Stimulated activated CD4-positive, alpha-beta T cell treated with anti-CD3 and anti-CD28 coated beads, Interleukin-15, amount 100 ng/mL, for 48 hours (primary cell): ENCODE measurements around the gene MTA2.

ENCODE experiments used
- DNase-seq, 2 donors: peaks; one replicate each; pipeline ENCODE4 v3.0.0-alpha.2; 2020; ENCODE audit warnings: low read depth in 2 of 2

Gene MTA2

GRCh38 chr11:62612366-62613290 is 11.0 kb upstream of the MTA2 start, which contains the start of the genes EML3 and ROM1:
Gene EML3 (minus strand): TSS chr11:62612775. CDS start chr11:62612457, 318 bp downstream.
Gene ROM1 (plus strand): TSS chr11:62613257. CDS start chr11:62613282, 25 bp downstream.
- peak; percentile 74 to 84 for DNase-seq

- DNase-seq, result no peak
These were observed 10.2 kb upstream of the MTA2 start for GRCh38 chr11:62611705-62612365.

- no peak for DNase-seq
These were observed 9.4 kb upstream of the MTA2 start for GRCh38 chr11:62610814-62611704.

GRCh38 chr11:62610403-62610802 is 8.7 kb upstream of the MTA2 start:
- no peak for DNase-seq

- DNase-seq, result no peak
These were observed 7.1 kb upstream of the MTA2 start for GRCh38 chr11:62608776-62609175.

- DNase-seq, result no peak
These were observed 6.0 kb upstream of the MTA2 start for GRCh38 chr11:62607714-62608113.

GRCh38 chr11:62605902-62606301 is 4.2 kb upstream of the MTA2 start:
- DNase-seq, result no peak

- no peak for DNase-seq
These were observed 3.8 kb upstream of the MTA2 start for GRCh38 chr11:62605467-62605866.

GRCh38 chr11:62604460-62605120 is 2.9 kb upstream of the MTA2 start:
- DNase-seq, result no peak

GRCh38 chr11:62603776-62604299 is 2.2 kb upstream of the MTA2 start:
- no peak for DNase-seq

- DNase-seq, result no peak
These were observed 1.4 kb upstream of the MTA2 start for GRCh38 chr11:62603072-62603408.

GRCh38 chr11:62602141-62603071 is 741 bp upstream of the MTA2 start:
- no peak for DNase-seq

GRCh38 chr11:62601122-62601371 is 618 bp downstream of the MTA2 start:
- no peak for DNase-seq

GRCh38 chr11:62600367-62601121 is 1.1 kb downstream of the MTA2 start:
- DNase-seq, result no peak

GRCh38 chr11:62599901-62600300 is 1.8 kb downstream of the MTA2 start:
- DNase-seq, result no peak

GRCh38 chr11:62599069-62599696 is 2.5 kb downstream of the MTA2 start:
- DNase-seq, result peak; percentile 96 to 97

GRCh38 chr11:62595124-62595523 is 6.5 kb downstream of the MTA2 start:
- no peak for DNase-seq

- peak; percentile 62 to 74 for DNase-seq
These were observed 8.1 kb downstream of the MTA2 start for GRCh38 chr11:62593434-62594044.

GRCh38 chr11:62592989-62593421 is 8.7 kb downstream of the MTA2 start:
- no peak for DNase-seq
